Testis (tissue), 3 donors: ENCODE measurements around the gene L2HGDH. TPM values are rescaled to one million over a fixed set of nuclear protein-coding genes. Genes with fewer than 3 reads are reported as not detected.
A peak's percentile ranks its signal among the peaks of the same experiment; 100 is the strongest.

Experiments
- DNase-seq: peaks from one replicate; pipeline ENCODE4 v3.0.0-alpha.2; 2019
- H3K27ac ChIP-seq, 2 donors: fragments of 200-600 bp; sonication (generic); one replicate each; pipeline ENCODE4 v1.5.1; 2019
- H3K27me3 ChIP-seq: fragments of 200-600 bp; sonication (generic); one replicate; pipeline ENCODE4 v1.5.1; 2019
- H3K36me3 ChIP-seq: fragments of 200-600 bp; sonication (generic); one replicate; pipeline ENCODE4 v1.5.1; 2017; ENCODE audit warnings: low read depth; ENCODE audit errors: missing control alignments
- H3K4me1 ChIP-seq: fragments of 200-600 bp; sonication (generic); one replicate; pipeline ENCODE4 v1.5.1; 2019
- H3K4me3 ChIP-seq, 2 donors: fragments of 200-600 bp; sonication (generic); one replicate each; pipeline ENCODE4 v1.5.1; 2017 to 2019
- H3K9me3 ChIP-seq: fragments of 200-600 bp; sonication (generic); one replicate; pipeline ENCODE4 v1.5.1; 2017
- CTCF ChIP-seq, 3 experiments: fragments of 450-650 bp in 2 of 3; fragments of 200-600 bp in 1 of 3; sonication (generic) in 1 of 3; IDR thresholded peaks; one replicate each; pipeline ENCODE4 v1.5.1; 2016 to 2019; ENCODE audit warnings: antibody characterized with exemption in 3 of 3, mild to moderate bottlenecking in 2 of 3, moderate library complexity in 1 of 3
- POLR2A ChIP-seq: fragments of 450-650 bp; IDR thresholded peaks from one replicate; pipeline ENCODE4 v1.6.1; 2017; ENCODE audit warnings: antibody characterized with exemption, mild to moderate bottlenecking, moderate library complexity
- WGBS, 2 donors: methylation state at CpG; one replicate each; pipeline ENCODE4 v1.1.5; 2018; 5-methylcytosine and 5-hydroxymethylcytosine counted together
- intact Hi-C: fragments of 100-400 bp; cut with DNase I; formaldehyde crosslinking; loops from one replicate; pipeline ENCODE4 v1.15.1; 2023; ENCODE audit warnings: low total_unique reads
- polyA plus RNA-seq: library from polyadenylated mRNA; stranded (reverse); fragments of 350-450 nt; fragmentation: Illumina TruSeq; extraction: RNeasy Lipid Tissue Mini Kit (QIAGEN cat#74804); gene quantifications from one replicate; pipeline ENCODE4 v1.2.3, GENCODE V29; 2014; ENCODE audit warnings: low read depth, low replicate concordance; ENCODE audit not compliant: insufficient read depth
- total RNA-seq, 2 donors: library from RNA; depleted of rRNA; stranded (reverse); fragments of >200 nt; gene quantifications; one replicate each; pipeline ENCODE4 v1.2.3, GENCODE V29; 2016

Gene L2HGDH
- total and polyA plus RNA-seq, 3 donors from 2014 or later = 7.9 to 8.9 (median 8.5) TPM

GRCh38 chr14:50347521-50347920 lies 35.5 kb upstream of the L2HGDH start:
- no peak overlapping the region for H3K4me3 ChIP-seq
- intact Hi-C loops = no loop called here
- H3K4me1 ChIP-seq = peaks cover 4% of the 10 kb centered on the region
- no peaks in the 10 kb centered on the region for H3K9me3 ChIP-seq
- DNase-seq = no peak
- 0 to 86% methylated on average over 1 of the region's 1 CpG for WGBS, 2 donors
- TF ChIP-seq POLR2A (no peak), CTCF (IDR thresholded peaks at IDR 0.05) (no peak)
- no peak overlapping the region for H3K27ac ChIP-seq
- no peaks in the 10 kb centered on the region for H3K27me3 ChIP-seq
- H3K36me3 ChIP-seq = no peaks in the 10 kb centered on the region

GRCh38 chr14:50345846-50346422 lies 33.9 kb upstream of the L2HGDH start:
- H3K4me3 ChIP-seq = no peak overlapping the region
- H3K4me1 ChIP-seq = peaks cover 5% of the 10 kb centered on the region
- no peaks in the 10 kb centered on the region for H3K36me3 ChIP-seq
- WGBS, 2 donors = 55 to 66% methylated on average over 6 of the region's 6 CpGs
- H3K27me3 ChIP-seq = no peaks in the 10 kb centered on the region
- DNase-seq = no peak
- no peaks in the 10 kb centered on the region for H3K9me3 ChIP-seq
- peak overlapping the region in 1 of 2 donors; percentile 43 for H3K27ac ChIP-seq
- TF ChIP-seq CTCF (IDR thresholded peaks at IDR 0.05) (no peak), POLR2A (no peak)
- intact Hi-C loops = no loop called here

GRCh38 chr14:50344876-50345563 lies 33.0 kb upstream of the L2HGDH start:
- H3K27ac ChIP-seq = peak overlapping the region in 1 of 2 donors; percentile 43
- H3K4me3 ChIP-seq = no peak overlapping the region
- peaks cover 5% of the 10 kb centered on the region for H3K4me1 ChIP-seq
- no peaks in the 10 kb centered on the region for H3K9me3 ChIP-seq
- intact Hi-C loops = no loop called here
- no peaks in the 10 kb centered on the region for H3K27me3 ChIP-seq
- no peaks in the 10 kb centered on the region for H3K36me3 ChIP-seq
- no peak for DNase-seq
- WGBS, 2 donors = 55% methylated on average over 4 of the region's 4 CpGs
- no peak for TF ChIP-seq POLR2A
- TF ChIP-seq CTCF (IDR thresholded peaks at IDR 0.05) = no peak

- peaks cover 5% of the 10 kb centered on the region for H3K4me1 ChIP-seq
- DNase-seq = no peak
- H3K27me3 ChIP-seq = no peaks in the 10 kb centered on the region
- 85 to 92% methylated on average over 7 of the region's 7 CpGs for WGBS, 2 donors
- H3K9me3 ChIP-seq = no peaks in the 10 kb centered on the region
- intact Hi-C loops = no loop called here
- H3K36me3 ChIP-seq = no peaks in the 10 kb centered on the region
- peak overlapping the region in 1 of 2 donors; percentile 79 for H3K27ac ChIP-seq
- TF ChIP-seq POLR2A = no peak
- no peak for TF ChIP-seq CTCF (IDR thresholded peaks at IDR 0.05)
- H3K4me3 ChIP-seq = no peak overlapping the region
These were observed 32.2 kb upstream of the L2HGDH start for GRCh38 chr14:50344116-50344775.
